Vagina (tissue), 2 donors: ENCODE data around the gene AMOTL2. TPM values are rescaled to one million over a fixed set of nuclear protein-coding genes. Genes with fewer than 3 reads are reported as not detected.

Experiments used
- DNase-seq, 2 donors: peaks; one replicate each; pipeline ENCODE4 v3.0.0-alpha.2; 2017; ENCODE audit errors: extremely low spot score in 2 of 2
- H3K27ac ChIP-seq: fragments of 200-600 bp; sonication (generic); one replicate; pipeline ENCODE4 v1.5.1; 2019
- H3K27me3 ChIP-seq: fragments of 200-600 bp; sonication (generic); one replicate; pipeline ENCODE4 v1.5.1; 2019
- H3K36me3 ChIP-seq, 2 donors: fragments of 200-600 bp; sonication (generic); one replicate each; pipeline ENCODE4 v1.5.1; 2017 to 2019
- H3K4me1 ChIP-seq: fragments of 200-600 bp; sonication (generic); one replicate; pipeline ENCODE4 v1.5.1; 2019
- H3K4me3 ChIP-seq, 2 donors: fragments of 200-600 bp; sonication (generic); 1 replicate in 1 of 2; 2 replicates in 1 of 2; pipeline ENCODE4 v1.5.1; 2016 to 2019
- H3K9me3 ChIP-seq: fragments of 200-600 bp; sonication (generic); one replicate; pipeline ENCODE4 v1.5.1; 2019
- POLR2A ChIP-seq, 2 donors: fragments of 450-650 bp; IDR thresholded peaks; one replicate each; pipeline ENCODE4 v1.6.1; 2017; ENCODE audit warnings: antibody characterized with exemption in 2 of 2, mild to moderate bottlenecking in 2 of 2, moderate library complexity in 2 of 2
- POLR2AphosphoS5 ChIP-seq, 2 donors: sonication (generic); formaldehyde crosslinking; IDR thresholded peaks; one replicate each; pipeline ENCODE4 v1.9.0; 2017; ENCODE audit warnings: antibody characterized with exemption in 2 of 2, mild to moderate bottlenecking in 2 of 2, low read depth in 1 of 2; ENCODE audit not compliant: insufficient read depth in 1 of 2
- intact Hi-C: fragments of 100-400 bp; cut with DNase I; formaldehyde crosslinking; loops from one replicate; pipeline ENCODE4 v1.15.1; 2023
- total RNA-seq: library from RNA; depleted of rRNA; stranded (reverse); fragments of >200 nt; gene quantifications from one replicate; pipeline ENCODE4 v1.2.3, GENCODE V29; 2016
- TF ChIP-seq, protein P1 (sequence below), 3 experiments: fragments of 450-650 bp in 2 of 3; fragments of 200-600 bp in 1 of 3; sonication (generic) in 1 of 3; IDR thresholded peaks; one replicate each; pipeline ENCODE4 v1.5.1; 2017 to 2019; ENCODE audit warnings: antibody characterized with exemption in 3 of 3, mild to moderate bottlenecking in 2 of 3, moderate library complexity in 2 of 3

The AMOTL2 gene
- total RNA-seq, 1 donor from 2014 or later, result 60.6 TPM

DNA sequence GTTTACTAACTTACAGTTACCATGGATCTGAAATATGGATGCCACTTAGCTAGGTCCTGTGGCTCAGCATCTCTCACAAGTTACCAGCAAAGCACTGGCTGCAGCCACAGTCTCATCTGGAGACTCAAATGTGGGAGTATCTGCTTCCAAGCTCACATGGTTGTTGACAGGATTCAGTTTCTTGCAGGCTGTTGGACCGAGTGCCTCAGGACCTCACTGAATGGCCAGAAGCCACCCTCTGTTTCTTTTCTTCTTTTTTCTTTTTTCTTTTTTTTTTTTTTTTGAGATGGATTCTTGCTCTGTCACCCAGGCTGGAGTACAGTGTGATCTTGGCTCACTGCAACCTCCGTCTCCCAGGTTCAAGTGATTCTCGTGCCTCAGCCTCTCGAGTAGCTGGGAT lies 20.1 kb upstream of the AMOTL2 start:
- no peak overlapping the region for H3K27ac ChIP-seq
- no peak for DNase-seq
- TF ChIP-seq, protein P1, sequence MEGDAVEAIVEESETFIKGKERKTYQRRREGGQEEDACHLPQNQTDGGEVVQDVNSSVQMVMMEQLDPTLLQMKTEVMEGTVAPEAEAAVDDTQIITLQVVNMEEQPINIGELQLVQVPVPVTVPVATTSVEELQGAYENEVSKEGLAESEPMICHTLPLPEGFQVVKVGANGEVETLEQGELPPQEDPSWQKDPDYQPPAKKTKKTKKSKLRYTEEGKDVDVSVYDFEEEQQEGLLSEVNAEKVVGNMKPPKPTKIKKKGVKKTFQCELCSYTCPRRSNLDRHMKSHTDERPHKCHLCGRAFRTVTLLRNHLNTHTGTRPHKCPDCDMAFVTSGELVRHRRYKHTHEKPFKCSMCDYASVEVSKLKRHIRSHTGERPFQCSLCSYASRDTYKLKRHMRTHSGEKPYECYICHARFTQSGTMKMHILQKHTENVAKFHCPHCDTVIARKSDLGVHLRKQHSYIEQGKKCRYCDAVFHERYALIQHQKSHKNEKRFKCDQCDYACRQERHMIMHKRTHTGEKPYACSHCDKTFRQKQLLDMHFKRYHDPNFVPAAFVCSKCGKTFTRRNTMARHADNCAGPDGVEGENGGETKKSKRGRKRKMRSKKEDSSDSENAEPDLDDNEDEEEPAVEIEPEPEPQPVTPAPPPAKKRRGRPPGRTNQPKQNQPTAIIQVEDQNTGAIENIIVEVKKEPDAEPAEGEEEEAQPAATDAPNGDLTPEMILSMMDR (IDR thresholded peaks at IDR 0.05), result no peak
- TF ChIP-seq POLR2A (IDR thresholded peaks at IDR 0.05) (no peak), POLR2AphosphoS5 (IDR thresholded peaks at IDR 0.05; ENCODE audit: insufficient read depth in 1 of 2, low read depth in 1 of 2) (no peak)

DNA sequence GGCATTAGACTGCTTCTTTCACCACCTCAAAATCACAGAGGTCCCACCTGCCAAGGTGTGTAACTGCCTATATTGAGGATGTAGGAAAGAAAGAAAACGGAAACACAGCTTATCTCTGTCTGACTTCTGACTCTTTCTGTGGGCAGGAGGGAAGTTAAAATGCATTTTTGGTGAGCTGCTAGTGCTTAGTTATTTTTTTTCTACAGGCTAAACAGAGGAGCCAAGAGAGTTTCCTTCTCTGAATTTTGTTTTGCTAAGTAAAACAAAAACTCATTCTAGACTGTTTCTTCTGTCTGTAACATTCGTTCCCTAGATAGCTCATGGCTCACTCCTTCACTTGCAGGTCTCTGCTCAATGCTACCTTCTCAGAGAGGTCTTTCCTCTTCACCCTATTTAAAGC lies 18.8 kb upstream of the AMOTL2 start:
- TF ChIP-seq POLR2A (IDR thresholded peaks at IDR 0.05) (no peak), POLR2AphosphoS5 (IDR thresholded peaks at IDR 0.05; ENCODE audit: insufficient read depth in 1 of 2, low read depth in 1 of 2) (no peak)
- TF ChIP-seq, protein P1 (IDR thresholded peaks at IDR 0.05), result no peak
- Histone ChIP-seq H3K27ac (no peak overlapping the region), H3K9me3 (no peaks in the 10 kb centered on the region), H3K4me1 (peaks cover 7% of the 10 kb centered on the region), H3K4me3 (no peak overlapping the region), H3K36me3 (no peaks in the 10 kb centered on the region), H3K27me3 (no peaks in the 10 kb centered on the region)
- intact Hi-C loops, result no loop called here
- DNase-seq, result no peak

More for the DNA sequence above, 20.1 kb upstream of the AMOTL2 start:
- H3K27me3 ChIP-seq, result no peaks in the 10 kb centered on the region
- intact Hi-C loops, result no loop called here
- no peak overlapping the region for H3K4me3 ChIP-seq
- H3K36me3 ChIP-seq, result no peaks in the 10 kb centered on the region
- H3K9me3 ChIP-seq, result no peaks in the 10 kb centered on the region
- peaks cover 7% of the 10 kb centered on the region for H3K4me1 ChIP-seq

DNA sequence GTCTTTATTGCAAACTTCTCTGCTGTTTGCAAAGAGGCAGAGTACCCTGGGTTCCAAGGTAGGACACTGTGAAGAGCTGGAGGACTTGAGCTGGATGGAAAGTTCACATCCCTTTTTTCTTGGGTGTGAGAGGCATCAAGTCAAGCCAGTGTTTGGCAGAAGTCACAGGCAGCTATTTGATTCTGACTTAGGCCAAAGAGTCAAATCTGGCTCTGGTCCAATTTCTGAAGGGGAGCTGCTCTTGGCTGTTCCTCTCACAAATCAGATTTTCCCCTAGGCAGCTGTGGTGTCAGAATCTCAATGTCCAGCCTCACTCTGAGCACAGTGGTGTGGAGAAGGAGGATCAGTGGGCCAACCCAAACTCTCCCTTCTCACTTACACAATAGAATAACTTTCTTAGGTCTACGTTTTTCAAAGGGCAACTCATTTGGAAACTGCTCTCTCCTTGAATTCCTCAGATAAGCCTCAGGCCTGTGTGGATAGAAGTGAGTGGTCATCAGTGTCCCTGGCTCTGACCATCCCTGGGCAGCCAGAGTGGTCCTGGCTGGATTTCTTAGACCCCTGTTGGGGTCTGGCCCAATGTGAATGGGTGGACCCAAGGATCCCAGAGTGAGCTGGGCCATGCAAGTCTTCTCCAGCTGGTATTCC lies 18.2 kb upstream of the AMOTL2 start:
- DNase-seq, result no peak
- no peaks in the 10 kb centered on the region for H3K27me3 ChIP-seq
- no peaks in the 10 kb centered on the region for H3K36me3 ChIP-seq
- H3K27ac ChIP-seq, result no peak overlapping the region
- no peak overlapping the region for H3K4me3 ChIP-seq
- intact Hi-C loops, result no loop called here
- H3K4me1 ChIP-seq, result peaks cover 7% of the 10 kb centered on the region
- H3K9me3 ChIP-seq, result no peaks in the 10 kb centered on the region
- TF ChIP-seq POLR2AphosphoS5 (IDR thresholded peaks at IDR 0.05; ENCODE audit: insufficient read depth in 1 of 2, low read depth in 1 of 2), result no peak
- TF ChIP-seq POLR2A (IDR thresholded peaks at IDR 0.05), result no peak
- TF ChIP-seq, protein P1 (IDR thresholded peaks at IDR 0.05), result no peak

DNA sequence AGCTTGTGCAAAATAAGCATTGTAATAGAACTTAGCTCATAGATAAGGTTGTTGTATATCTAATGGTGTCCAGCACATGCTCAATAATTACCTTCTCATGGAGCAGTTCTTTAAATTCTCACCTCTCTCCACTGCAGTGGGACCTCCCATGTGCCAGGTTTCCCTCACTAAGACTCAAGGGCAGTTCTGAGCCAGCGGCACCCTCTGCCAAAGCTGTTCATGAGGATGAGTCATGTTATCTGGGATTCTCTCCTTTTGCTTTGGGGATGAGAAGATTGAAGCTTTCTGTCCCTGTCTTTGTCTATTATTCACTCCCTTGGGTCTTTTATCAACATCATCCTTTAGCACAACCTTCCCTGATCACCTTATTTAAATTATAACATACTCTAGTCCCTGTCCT lies 15.6 kb upstream of the AMOTL2 start:
- no peaks in the 10 kb centered on the region for H3K36me3 ChIP-seq
- H3K27me3 ChIP-seq, result no peaks in the 10 kb centered on the region
- DNase-seq, result no peak
- no peaks in the 10 kb centered on the region for H3K9me3 ChIP-seq
- TF ChIP-seq POLR2AphosphoS5 (IDR thresholded peaks at IDR 0.05; ENCODE audit: insufficient read depth in 1 of 2, low read depth in 1 of 2), result no peak
- TF ChIP-seq POLR2A (IDR thresholded peaks at IDR 0.05), result no peak
- TF ChIP-seq, protein P1 (IDR thresholded peaks at IDR 0.05), result no peak
- H3K27ac ChIP-seq, result no peak overlapping the region
- no peaks in the 10 kb centered on the region for H3K4me1 ChIP-seq
- intact Hi-C loops, result no loop called here
- no peak overlapping the region for H3K4me3 ChIP-seq

DNA sequence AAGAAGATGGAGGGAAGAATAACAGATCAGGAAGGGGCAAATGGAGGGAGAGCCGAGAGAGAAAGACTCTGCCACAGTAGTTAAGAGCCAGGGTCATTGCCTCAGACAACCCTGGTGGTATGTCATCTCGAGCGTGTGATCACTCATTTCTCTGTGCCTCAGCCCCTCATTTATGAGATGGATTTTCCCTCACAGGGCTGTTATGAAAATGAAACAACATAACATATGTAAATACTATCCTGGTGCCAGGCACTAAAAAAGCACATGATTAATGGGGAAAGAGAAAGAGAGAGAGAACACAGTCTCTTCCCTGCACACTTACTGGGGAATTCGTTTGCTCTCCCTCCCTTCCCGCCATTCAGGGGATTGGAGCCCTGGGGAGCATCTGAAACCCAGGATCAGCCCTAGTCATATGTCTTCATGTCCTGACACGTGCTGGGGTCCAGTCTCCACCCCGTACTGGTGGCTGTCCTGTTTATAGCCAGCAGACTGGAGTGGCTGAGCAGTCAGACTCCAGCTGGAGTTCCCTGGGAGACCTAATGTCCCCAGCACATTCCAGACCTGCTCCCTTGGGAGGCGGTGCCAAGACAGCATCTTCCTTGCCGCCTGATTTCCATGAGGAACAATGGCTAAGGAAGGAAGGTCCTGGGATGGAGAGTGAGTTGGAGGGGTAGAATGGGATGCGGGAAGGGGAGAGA lies 14.7 kb upstream of the AMOTL2 start:
- peak; percentile 81 to 88 for DNase-seq
- intact Hi-C loops, result no loop called here
- Histone ChIP-seq H3K27me3 (no peaks in the 10 kb centered on the region), H3K27ac (no peak overlapping the region), H3K4me1 (no peaks in the 10 kb centered on the region), H3K9me3 (no peaks in the 10 kb centered on the region), H3K4me3 (no peak overlapping the region), H3K36me3 (no peaks in the 10 kb centered on the region)
- no peak for TF ChIP-seq POLR2AphosphoS5 (IDR thresholded peaks at IDR 0.05; ENCODE audit: insufficient read depth in 1 of 2, low read depth in 1 of 2)
- no peak for TF ChIP-seq POLR2A (IDR thresholded peaks at IDR 0.05)
- TF ChIP-seq, protein P1 (IDR thresholded peaks at IDR 0.05), result no peak
